Rectal smooth muscle tissue (tissue), 1 donor: ENCODE results near the gene PRMT7.

Source experiments
- H3K27ac ChIP-seq: one replicate; pipeline ENCODE4 v1.7.0; 2013; ENCODE audit warnings: low read depth, low read length, inconsistent platforms
- H3K27me3 ChIP-seq: one replicate; pipeline ENCODE4 v1.7.0; 2013; ENCODE audit warnings: low read length; ENCODE audit not compliant: control insufficient read depth, insufficient read depth
- H3K36me3 ChIP-seq: one replicate; pipeline ENCODE4 v1.7.0; 2013; ENCODE audit warnings: low read length; ENCODE audit not compliant: control insufficient read depth, insufficient read depth
- H3K4me1 ChIP-seq: one replicate; pipeline ENCODE4 v1.7.0; 2013; ENCODE audit warnings: low read length; ENCODE audit not compliant: control insufficient read depth, insufficient read depth
- H3K4me3 ChIP-seq: one replicate; pipeline ENCODE4 v1.7.0; 2013; ENCODE audit warnings: low read length
- H3K9ac ChIP-seq: one replicate; pipeline ENCODE4 v1.7.0; 2013; ENCODE audit warnings: low read length

Gene PRMT7

DNA sequence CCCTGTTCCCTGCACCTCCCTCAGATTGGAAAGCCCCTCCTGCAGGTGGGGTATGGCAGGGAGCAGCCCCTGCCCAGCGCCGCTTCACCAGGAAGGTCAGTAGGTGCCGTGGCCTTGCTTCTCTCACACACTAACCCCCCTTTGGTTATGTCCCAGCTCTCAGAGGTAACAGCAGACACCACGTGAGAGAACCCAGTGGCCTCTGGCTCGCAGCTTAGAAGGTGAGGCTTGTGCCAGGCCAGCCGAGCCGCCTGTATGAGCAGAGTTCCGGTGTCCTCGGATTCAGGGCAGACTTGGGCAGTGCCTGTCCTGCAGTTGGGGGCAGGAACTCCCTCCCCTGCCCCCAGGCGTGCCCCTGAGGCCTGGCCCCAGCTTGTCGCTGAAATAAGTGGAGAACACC is 47.1 kb downstream of the PRMT7 start:
- Histone ChIP-seq H3K4me3 (no peak overlapping the region), H3K4me1 (no peaks in the 10 kb centered on the region), H3K36me3 (peaks cover 22% of the 10 kb centered on the region), H3K27ac (no peak overlapping the region), H3K9ac (no peak overlapping the region), H3K27me3 (no peaks in the 10 kb centered on the region)

DNA sequence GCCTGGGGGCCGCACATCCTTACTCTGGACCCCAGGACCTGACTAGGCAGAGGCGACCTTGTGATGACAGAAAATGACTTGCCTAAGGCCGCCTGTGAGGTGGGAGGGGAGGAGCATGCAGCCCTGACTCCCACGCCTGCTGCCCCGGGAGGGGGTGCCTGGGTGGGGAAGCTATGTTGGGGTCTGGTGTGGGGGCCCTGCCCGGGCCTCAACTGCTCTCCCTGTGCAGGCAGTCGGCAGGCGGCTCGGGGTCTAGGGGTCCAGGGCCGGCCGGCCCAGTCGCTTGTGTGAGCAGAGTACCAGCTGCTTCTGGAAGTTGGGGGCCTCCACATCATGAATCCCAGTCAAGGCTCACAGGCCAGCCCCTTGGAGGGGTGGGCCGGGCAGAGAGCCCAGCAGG is 48.1 kb downstream of the PRMT7 start:
- H3K27ac ChIP-seq, result no peak overlapping the region
- H3K27me3 ChIP-seq, result no peaks in the 10 kb centered on the region
- H3K9ac ChIP-seq, result no peak overlapping the region
- H3K4me1 ChIP-seq, result no peaks in the 10 kb centered on the region
- H3K4me3 ChIP-seq, result no peak overlapping the region
- H3K36me3 ChIP-seq, result peaks cover 17% of the 10 kb centered on the region

DNA sequence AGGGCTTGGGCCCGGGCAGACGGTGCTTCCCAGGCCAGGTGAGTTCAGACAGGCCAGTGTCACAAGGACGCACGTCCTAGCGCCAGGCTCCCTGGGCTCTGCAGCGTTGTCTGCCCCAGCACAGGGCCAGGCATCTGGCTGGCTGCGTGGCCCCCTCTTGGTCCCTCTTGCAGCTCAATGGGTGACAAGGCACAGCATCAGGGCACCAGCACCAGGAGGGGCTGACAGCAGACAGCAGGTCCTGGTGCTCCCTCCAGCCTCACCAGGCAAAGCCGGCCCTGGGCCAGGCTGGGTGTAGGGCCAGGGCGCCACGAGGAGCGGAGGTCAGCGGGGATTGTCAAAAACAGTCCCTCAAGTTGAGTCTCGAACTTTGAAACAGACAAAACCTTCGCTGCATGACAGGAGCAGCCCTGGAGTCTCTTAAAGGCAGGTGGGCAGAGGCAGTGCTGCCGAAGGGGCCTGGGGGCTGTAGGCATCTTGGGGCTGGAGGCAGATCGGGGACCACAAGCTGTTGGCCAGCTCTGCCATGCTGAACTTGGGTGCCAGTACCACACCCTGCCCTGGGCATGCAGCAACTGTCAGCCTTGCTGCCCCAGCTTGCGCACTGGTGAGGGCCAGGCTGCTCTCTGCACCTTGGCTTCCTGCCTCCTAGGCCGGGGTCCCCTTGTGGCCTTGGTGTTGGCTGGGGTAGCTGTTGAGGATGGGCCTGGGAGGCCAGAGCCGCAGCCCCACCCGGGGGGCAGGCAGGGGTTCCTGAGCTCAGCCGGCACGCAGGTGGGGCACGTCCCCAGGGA is 48.8 kb downstream of the PRMT7 start:
- Histone ChIP-seq H3K36me3 (peaks cover 15% of the 10 kb centered on the region), H3K9ac (no peak overlapping the region)

DNA sequence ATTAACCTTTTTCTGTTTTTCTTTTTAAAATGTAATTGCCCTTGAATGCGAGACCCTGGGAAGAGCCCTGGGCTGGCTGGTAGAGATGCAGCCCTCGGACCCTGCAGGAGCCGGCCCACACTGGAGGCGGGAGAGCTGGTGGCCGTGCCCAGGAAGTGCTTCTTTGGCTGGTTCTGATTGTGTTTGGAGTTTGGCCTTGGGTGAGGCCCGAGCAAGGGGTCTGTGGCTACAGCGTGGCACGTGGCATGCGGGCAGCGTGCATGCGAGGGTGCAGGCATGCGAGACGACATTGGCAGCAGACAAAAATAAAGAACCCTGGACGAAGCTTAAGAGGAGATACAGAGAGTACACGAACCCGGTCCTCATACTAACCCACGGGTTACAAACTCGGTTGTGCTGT is 49.7 kb downstream of the PRMT7 start:
- Histone ChIP-seq H3K27ac (no peak overlapping the region), H3K9ac (no peak overlapping the region), H3K36me3 (peaks cover 15% of the 10 kb centered on the region), H3K4me1 (no peaks in the 10 kb centered on the region), H3K27me3 (no peaks in the 10 kb centered on the region), H3K4me3 (no peak overlapping the region)

More for the DNA sequence above, 48.8 kb downstream of the PRMT7 start:
- Histone ChIP-seq H3K4me3 (no peak overlapping the region), H3K4me1 (no peaks in the 10 kb centered on the region), H3K27me3 (no peaks in the 10 kb centered on the region), H3K27ac (no peak overlapping the region)

DNA sequence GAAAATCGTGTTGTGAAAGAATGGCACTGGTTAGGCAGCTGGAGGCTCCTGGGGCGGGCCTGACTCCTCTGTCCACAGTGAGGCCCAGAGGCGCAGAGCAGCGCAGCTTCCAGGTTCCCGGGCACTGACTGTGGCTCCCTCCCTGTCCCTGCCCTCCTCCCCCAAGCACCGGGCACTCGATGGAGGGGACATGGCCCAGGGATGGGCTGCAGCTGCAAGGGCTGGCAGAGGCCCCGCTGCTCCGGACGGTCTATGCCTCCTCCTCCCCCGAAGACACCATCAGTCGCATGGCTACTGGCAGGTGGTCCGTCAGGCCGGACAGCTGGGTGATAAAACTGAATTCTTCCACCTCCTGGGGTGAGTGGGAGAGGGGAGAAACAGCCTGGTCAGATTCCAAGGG is 50.1 kb downstream of the PRMT7 start:
- H3K36me3 ChIP-seq, result peaks cover 12% of the 10 kb centered on the region
- H3K9ac ChIP-seq, result no peak overlapping the region
- H3K4me1 ChIP-seq, result no peaks in the 10 kb centered on the region
- H3K27ac ChIP-seq, result no peak overlapping the region
- no peaks in the 10 kb centered on the region for H3K27me3 ChIP-seq
- no peak overlapping the region for H3K4me3 ChIP-seq

DNA sequence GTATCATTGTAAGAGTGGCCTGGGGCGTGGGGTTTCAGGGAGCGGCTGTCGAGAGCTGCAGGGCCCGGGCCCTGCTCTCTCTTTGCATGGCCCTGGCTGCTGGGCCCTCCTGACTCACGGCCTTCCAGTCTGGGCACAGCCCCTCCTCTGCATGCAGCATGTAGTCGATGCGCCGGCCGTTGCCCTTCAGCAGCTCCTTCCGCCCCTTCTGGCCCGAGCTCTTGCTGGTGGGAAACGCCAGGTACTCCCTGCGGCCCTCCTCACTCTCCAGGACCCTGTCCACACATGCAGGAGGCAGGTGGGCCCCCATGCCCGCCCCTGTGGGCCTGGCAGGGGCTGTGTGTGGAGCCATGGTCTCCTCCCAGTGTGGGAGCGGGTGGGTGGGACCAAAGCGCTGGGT is 50.7 kb downstream of the PRMT7 start:
- no peaks in the 10 kb centered on the region for H3K4me1 ChIP-seq
- H3K4me3 ChIP-seq, result no peak overlapping the region
- H3K36me3 ChIP-seq, result peaks cover 11% of the 10 kb centered on the region

DNA sequence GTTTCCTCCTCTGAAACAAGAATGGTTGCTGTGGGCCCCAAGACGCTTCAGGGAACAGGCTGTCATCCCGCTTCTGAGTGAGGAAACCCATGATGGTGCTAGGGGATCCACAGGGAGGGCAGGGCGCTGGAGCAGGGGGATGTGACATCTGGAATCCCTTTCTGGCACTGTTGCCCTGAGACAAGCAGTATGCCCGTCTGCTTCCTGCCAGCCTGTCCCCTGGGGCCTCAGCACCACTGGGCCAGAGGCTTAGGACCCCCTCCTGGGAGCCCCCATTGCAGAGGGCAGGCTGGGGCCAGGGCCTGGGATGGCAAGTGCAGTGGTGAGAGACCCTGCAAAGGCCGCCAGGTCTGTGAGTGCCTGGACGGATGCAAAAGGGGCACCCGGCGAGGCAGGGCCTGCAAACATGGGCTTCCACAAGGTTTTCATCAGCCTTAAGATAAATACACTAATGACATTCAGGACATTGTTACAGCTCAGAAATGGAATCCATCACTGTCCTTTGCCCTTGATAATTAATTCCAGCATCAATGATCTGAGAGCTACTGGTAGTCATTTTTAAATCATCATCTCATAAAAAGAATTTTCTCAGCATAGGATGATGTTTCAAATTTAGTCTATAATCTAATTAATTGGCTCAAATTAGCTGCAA is 51.6 kb downstream of the PRMT7 start:
- Histone ChIP-seq H3K27ac (no peak overlapping the region), H3K36me3 (peaks cover 7% of the 10 kb centered on the region), H3K4me1 (no peaks in the 10 kb centered on the region), H3K27me3 (no peaks in the 10 kb centered on the region), H3K4me3 (no peak overlapping the region), H3K9ac (no peak overlapping the region)

More for the DNA sequence above, 50.7 kb downstream of the PRMT7 start:
- Histone ChIP-seq H3K9ac (no peak overlapping the region), H3K27me3 (no peaks in the 10 kb centered on the region), H3K27ac (no peak overlapping the region)

DNA sequence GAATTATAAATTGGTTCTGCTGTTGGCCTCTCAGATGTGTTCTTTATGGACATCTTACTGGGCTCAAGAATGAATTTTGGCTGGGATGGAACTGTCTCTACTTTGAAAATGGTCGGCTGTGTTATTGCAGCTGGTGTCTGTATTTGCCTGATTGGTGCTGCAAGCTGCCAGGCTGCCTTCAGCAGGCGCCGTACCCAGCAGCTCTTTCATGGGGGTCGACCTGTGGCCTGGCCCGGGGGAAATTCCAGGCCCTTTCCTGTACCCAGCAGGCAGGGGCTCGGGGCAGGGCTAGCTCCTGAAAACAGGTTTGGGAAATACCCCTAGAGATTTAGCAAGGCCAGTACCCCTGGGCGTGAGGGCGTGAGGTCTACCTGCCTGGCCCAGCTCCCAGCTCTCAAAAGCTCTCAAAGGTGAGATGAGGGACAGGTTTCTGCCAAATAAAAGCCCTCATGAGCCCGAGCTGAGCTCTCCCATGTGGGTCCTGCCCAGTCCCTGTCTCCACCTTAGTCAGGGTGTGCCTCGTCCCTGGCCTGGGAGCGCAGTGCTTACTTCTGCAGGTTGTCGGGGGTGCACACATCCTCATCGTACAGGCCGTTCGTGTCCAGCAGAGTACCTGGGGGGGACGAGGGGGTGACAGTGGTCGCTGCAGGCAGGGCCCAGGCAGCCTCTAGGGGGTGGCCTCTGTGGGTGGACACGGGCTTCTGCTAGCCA is 52.3 kb downstream of the PRMT7 start:
- Histone ChIP-seq H3K4me3 (no peak overlapping the region), H3K27ac (no peak overlapping the region), H3K9ac (no peak overlapping the region), H3K4me1 (no peaks in the 10 kb centered on the region), H3K36me3 (peaks cover under 1% of the 10 kb centered on the region), H3K27me3 (no peaks in the 10 kb centered on the region)

DNA sequence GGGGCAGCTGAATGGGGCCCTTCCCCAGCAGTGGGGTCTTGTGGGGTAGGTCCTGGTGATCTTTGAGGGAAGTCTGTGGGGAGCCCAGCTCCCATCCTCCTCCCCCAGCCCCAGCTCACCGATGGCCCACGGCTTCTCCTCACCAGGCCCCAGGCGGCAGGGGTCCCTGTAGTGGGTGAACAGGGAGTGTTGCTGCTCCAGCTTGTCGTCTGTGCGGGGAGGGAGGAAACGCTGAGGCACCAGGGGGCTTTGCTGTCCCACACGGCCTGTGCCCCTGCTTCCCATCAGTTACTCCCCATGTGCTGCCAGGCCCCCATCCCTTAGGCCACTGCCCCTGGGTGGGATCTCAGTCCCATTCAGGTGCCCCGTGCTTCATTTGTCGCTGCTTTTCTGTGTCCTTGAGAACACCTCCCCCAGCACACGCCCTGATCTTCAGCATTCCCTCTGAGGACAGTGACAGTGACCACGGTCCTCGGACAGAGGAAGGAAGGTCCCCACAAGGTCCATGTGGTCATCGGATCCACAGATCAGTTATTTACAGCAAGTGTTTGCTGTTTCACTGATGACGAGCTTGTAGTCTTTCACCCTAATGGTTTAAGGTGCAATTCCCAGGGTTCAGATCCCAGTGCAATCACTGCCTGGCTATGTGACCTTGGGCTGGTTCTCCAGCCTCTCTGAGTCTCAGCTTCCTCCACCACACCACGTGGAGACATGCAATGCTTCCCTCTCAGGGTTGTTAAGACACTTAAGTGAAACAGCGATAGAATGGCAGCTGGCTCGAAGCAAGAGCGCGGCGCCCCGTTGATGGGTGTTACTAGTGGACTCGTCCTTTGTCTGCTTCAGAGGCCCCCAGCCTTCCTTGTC is 53.1 kb downstream of the PRMT7 start:
- Histone ChIP-seq H3K4me1 (no peaks in the 10 kb centered on the region), H3K27ac (no peak overlapping the region), H3K4me3 (no peak overlapping the region), H3K36me3 (no peaks in the 10 kb centered on the region), H3K9ac (no peak overlapping the region), H3K27me3 (no peaks in the 10 kb centered on the region)

DNA sequence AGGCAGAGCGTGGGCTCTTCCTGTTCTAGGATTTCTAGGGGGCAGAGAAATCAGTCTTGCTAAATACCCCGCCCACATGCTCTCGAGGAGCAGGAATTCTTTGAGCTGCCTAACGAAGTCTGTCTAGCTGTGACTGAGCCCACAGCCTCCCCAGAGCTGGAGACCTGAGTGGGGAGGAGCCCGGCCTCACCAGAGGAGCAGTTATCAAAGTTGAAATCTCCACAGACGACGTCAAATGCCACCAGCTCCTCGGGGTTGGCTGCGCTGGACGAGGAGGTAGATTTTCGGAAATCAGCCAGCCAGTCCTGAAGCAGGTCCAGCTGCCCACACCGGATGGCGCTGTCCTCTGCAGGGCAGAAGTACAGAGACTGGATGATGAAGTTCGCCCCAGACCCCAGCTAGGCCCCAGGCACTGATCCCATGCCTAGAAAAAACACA is 53.8 kb downstream of the PRMT7 start:
- no peak overlapping the region for H3K27ac ChIP-seq
- H3K27me3 ChIP-seq, result no peaks in the 10 kb centered on the region
- no peaks in the 10 kb centered on the region for H3K36me3 ChIP-seq
- H3K9ac ChIP-seq, result no peak overlapping the region
- no peaks in the 10 kb centered on the region for H3K4me1 ChIP-seq
- H3K4me3 ChIP-seq, result no peak overlapping the region

DNA sequence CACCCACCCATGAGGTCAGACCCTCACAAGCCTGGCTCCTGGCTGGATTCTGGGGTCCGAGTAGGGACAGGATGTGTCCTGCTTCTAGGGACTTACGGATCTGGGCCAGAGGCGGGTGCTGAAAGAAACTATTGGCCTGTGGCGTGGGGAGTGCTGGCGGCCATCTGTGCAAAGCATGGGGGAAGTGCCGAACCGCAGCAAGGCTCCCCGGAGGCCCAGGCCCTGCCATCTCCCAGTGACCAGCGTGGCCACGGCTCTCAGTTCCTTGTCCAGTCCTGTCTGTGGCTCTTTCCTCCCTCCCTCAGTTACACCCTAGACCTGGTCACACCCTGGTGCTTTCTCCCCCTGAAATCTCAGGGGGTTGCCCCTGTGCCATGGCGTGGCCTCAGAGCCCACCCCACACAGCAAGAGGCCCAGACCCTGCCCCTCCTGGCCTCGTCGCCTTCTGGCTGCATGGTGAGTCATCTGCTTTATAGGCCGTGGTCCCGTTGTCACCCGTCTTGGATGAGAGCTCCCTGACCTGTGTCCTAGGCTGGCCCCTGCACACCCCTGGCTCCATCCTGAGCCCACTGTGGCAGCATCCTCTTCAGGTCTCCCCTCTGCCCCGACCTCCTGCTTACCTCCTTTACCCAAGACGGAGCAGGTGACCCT is 54.5 kb downstream of the PRMT7 start:
- no peak overlapping the region for H3K27ac ChIP-seq
- no peaks in the 10 kb centered on the region for H3K36me3 ChIP-seq
- no peak overlapping the region for H3K4me3 ChIP-seq
- H3K27me3 ChIP-seq, result no peaks in the 10 kb centered on the region
- no peaks in the 10 kb centered on the region for H3K4me1 ChIP-seq
- H3K9ac ChIP-seq, result no peak overlapping the region
